Endothelial cell of umbilical vein (primary cell): ENCODE results near the gene IFNA1. TPM values are rescaled to one million over a fixed set of nuclear protein-coding genes. Genes with fewer than 3 reads are reported as not detected.

Experiments
- BruUV-seq: library from RNA; stranded (reverse); fragments of 400-500 nt; replicated peaks from 2 replicates; lab custom pipeline; 2021; lab: Mats Ljungman, UMichigan
- CTCF ChIA-PET: fragments of 300-600, 350-600 bp; sonication (Branson Sonifier 250); formaldehyde crosslinking; loops from one replicate; lab custom pipeline; 2021; ENCODE audit warnings: antibody characterized with exemption, inconsistent platforms; lab: Charles Lee
- POLR2A ChIA-PET: fragments of 300-600, 350-600 bp; sonication (Branson Sonifier 250); formaldehyde crosslinking; loops from one replicate; lab custom pipeline; 2021; ENCODE audit warnings: antibody characterized with exemption, inconsistent platforms; lab: Charles Lee
- DNase-seq: peaks from one replicate; pipeline ENCODE4 v3.0.0-alpha.2; 2011; ENCODE audit warnings: low read depth, low spot score
- FAIRE-seq: peaks from 2 replicates; lab custom pipeline; 2011; peaks lifted over from hg19 to GRCh38; lab: Jason Lieb, UNC
- H2AFZ ChIP-seq: 2 replicates; pipeline ENCODE4 v1.6.0; 2012; ENCODE audit warnings: low read depth, low read length, control low read depth, inconsistent platforms
- H3K27ac ChIP-seq: 2 replicates; pipeline ENCODE4 v1.5.1; 2011; ENCODE audit warnings: low read depth, mild to moderate bottlenecking, control low read depth, low read length, moderate library complexity; ENCODE audit not compliant: insufficient read depth
- H3K27me3 ChIP-seq, 2 experiments: 2 replicates each; pipeline versions ENCODE4 v1.6.0 to v1.6.1; 2011; ENCODE audit warnings: low read length in 2 of 2, mixed read lengths in 1 of 2; ENCODE audit not compliant: control insufficient read depth in 2 of 2, insufficient read depth in 2 of 2
- H3K36me3 ChIP-seq, 2 experiments: 2 replicates in 1 of 2; 3 replicates in 1 of 2; pipeline ENCODE4 v1.5.1; 2011; ENCODE audit warnings: low read length in 2 of 2, mild to moderate bottlenecking in 1 of 2, moderate library complexity in 1 of 2; ENCODE audit not compliant: control insufficient read depth in 2 of 2, insufficient read depth in 2 of 2; ENCODE audit errors: extremely low read depth in 1 of 2
- H3K4me1 ChIP-seq: 3 replicates; pipeline ENCODE4 v1.5.1; 2011; ENCODE audit warnings: mild to moderate bottlenecking, low read length; ENCODE audit not compliant: control insufficient read depth, insufficient read depth; ENCODE audit errors: extremely low read depth
- H3K4me2 ChIP-seq: 2 replicates; pipeline ENCODE4 v1.6.1; 2011; ENCODE audit warnings: low read length, control low read depth, mixed read lengths; ENCODE audit not compliant: insufficient read depth
- H3K4me3 ChIP-seq, 3 experiments: fragments of 200-600 bp in 1 of 3; sonication (generic), shearing (Covaris generic) in 1 of 3; replicated peaks in 1 of 3; 2 replicates each; pipeline ENCODE4 v1.5.1; 2011 to 2016; ENCODE audit warnings: control low read depth in 3 of 3, low read length in 3 of 3, mild to moderate bottlenecking in 2 of 3, inconsistent platforms in 1 of 3, low read depth in 1 of 3, moderate library complexity in 1 of 3; ENCODE audit not compliant: insufficient read depth in 1 of 3
- H3K79me2 ChIP-seq: 2 replicates; pipeline ENCODE4 v1.6.0; 2012; ENCODE audit warnings: low read length, inconsistent platforms; ENCODE audit not compliant: control insufficient read depth, insufficient read depth
- H3K9ac ChIP-seq: replicated peaks from 2 replicates; pipeline ENCODE3; 2011; ENCODE audit warnings: low read length, control low read depth; ENCODE audit not compliant: insufficient read depth; ENCODE audit errors: extremely low read depth
- H3K9me1 ChIP-seq: replicated peaks from 3 replicates; pipeline ENCODE4 v1.6.0; 2011; ENCODE audit warnings: mild to moderate bottlenecking, low read length; ENCODE audit not compliant: control insufficient read depth, insufficient read depth; ENCODE audit errors: extremely low read depth
- H3K9me3 ChIP-seq: replicated peaks from 2 replicates; pipeline ENCODE4 v1.5.1; 2012; ENCODE audit warnings: low read length, inconsistent platforms; ENCODE audit not compliant: control insufficient read depth, insufficient read depth
- H4K20me1 ChIP-seq: replicated peaks from 2 replicates; pipeline ENCODE3; 2011; ENCODE audit warnings: mild to moderate bottlenecking, low read length; ENCODE audit not compliant: control insufficient read depth, insufficient read depth; ENCODE audit errors: extremely low read depth
- CTCF ChIP-seq, 2 donors: IDR thresholded peaks; 1 replicate in 1 of 2; 2 replicates in 1 of 2; pipeline ENCODE4 v1.5.1; 2011; ENCODE audit warnings: low read length in 2 of 2, mild to moderate bottlenecking in 2 of 2, moderate library complexity in 2 of 2, control low read depth in 1 of 2, inconsistent platforms in 1 of 2, low read depth in 1 of 2; ENCODE audit not compliant: insufficient read depth in 1 of 2; ENCODE audit errors: extremely low read depth in 1 of 2
- EZH2 ChIP-seq: IDR thresholded peaks from 2 replicates; pipeline ENCODE4 v1.6.1; 2012; ENCODE audit warnings: borderline replicate concordance, low read depth, mild to moderate bottlenecking, moderate library complexity, low read length, inconsistent platforms; ENCODE audit not compliant: severe bottlenecking
- MAX ChIP-seq: IDR thresholded peaks from 2 replicates; pipeline ENCODE4 v1.6.1; 2011; ENCODE audit not compliant: insufficient read depth, insufficient read length
- dilution Hi-C: fragments of 300-500 bp; cut with MboI; formaldehyde crosslinking; loops from one replicate; pipeline ENCODE4 v1.15.0; 2019; ENCODE audit warnings: low sequenced_read_pairs; ENCODE audit not compliant: extremely low pct_ligation_motif_present
- intact Hi-C: fragments of 100-400 bp; cut with micrococcal nuclease; formaldehyde crosslinking; loops from one replicate; pipeline ENCODE4 v1.10.0; 2022
- polyA plus RNA-seq, 4 experiments: library from polyadenylated mRNA; depleted of rRNA in 3 of 4; stranded (reverse) in 3 of 4; unstranded in 1 of 4; fragments of >200 nt; gene quantifications; 2 replicates each; pipeline versions ENCODE4 v1.2.1 to v1.2.3, GENCODE V29; 2011 to 2012; ENCODE audit warnings: missing spikeins in 1 of 4
- total RNA-seq: library from RNA; stranded (reverse); gene quantifications from 2 replicates; pipeline ENCODE4 v1.2.3, GENCODE V29; 2021

Gene IFNA1
- total and polyA plus RNA-seq, 2 donors (not counting 3 experiments of a cell fraction or from before 2014, with no cell fraction given) = not detected

GRCh38 chr9:21392270-21392669 is 48.0 kb upstream of the IFNA1 start:
- dilution Hi-C loops = no loop called here
- no peak overlapping the region for H3K4me3 ChIP-seq
- no peak for TF ChIP-seq MAX
- no peak for TF ChIP-seq EZH2
- TF ChIP-seq CTCF (IDR thresholded peaks at IDR 0.05; ENCODE audit: extremely low read depth in 1 of 2, insufficient read depth in 1 of 2, low read depth in 1 of 2, low read length in 2 of 2) = peak in 1 of 2 donors; percentile 15
- no peak for DNase-seq
- H3K9me1 ChIP-seq = no peaks in the 10 kb centered on the region
- H3K36me3 ChIP-seq = no peaks in the 10 kb centered on the region
- H3K4me1 ChIP-seq = no peaks in the 10 kb centered on the region
- no peaks in the 10 kb centered on the region for H3K9me3 ChIP-seq
- no peak overlapping the region for H3K9ac ChIP-seq
- H3K27ac ChIP-seq = no peak overlapping the region
- no peaks in the 10 kb centered on the region for H3K79me2 ChIP-seq
- ChIA-PET POLR2A (no interaction called here), CTCF (interaction anchor here (0.6 to 2.8 kb wide), 15 partner anchors 11 to 238 kb away, joined by 3 to 15 read pairs (median 4); partner anchors contain the start of gene KLHL9)
- H3K4me2 ChIP-seq = no peak overlapping the region
- intact Hi-C loops = no loop called here
- peaks cover 24 to 73% of the 10 kb centered on the region in 2 experiments for H3K27me3 ChIP-seq
- no peak for FAIRE-seq
- H4K20me1 ChIP-seq = no peaks in the 10 kb centered on the region
- no peak overlapping the region for H2AFZ ChIP-seq
- no TSS peak for BruUV-seq
